ENCODE results near the gene HNRNPA2B1.
A peak's percentile ranks its signal among the peaks of the same experiment; 100 is the strongest.

The HNRNPA2B1 gene

GRCh38 chr7:26200038-26200443 is 505 bp downstream of the HNRNPA2B1 start:
- peaks cover 9% of the 10 kb centered on the region; the same call in 1 of the 2 replicates for H3K4me1 ChIP-seq
- no peaks in the 10 kb centered on the region for H3K27me3 ChIP-seq
- peak; percentile 72 for DNase-seq
- TF ChIP-seq, protein P1, sequence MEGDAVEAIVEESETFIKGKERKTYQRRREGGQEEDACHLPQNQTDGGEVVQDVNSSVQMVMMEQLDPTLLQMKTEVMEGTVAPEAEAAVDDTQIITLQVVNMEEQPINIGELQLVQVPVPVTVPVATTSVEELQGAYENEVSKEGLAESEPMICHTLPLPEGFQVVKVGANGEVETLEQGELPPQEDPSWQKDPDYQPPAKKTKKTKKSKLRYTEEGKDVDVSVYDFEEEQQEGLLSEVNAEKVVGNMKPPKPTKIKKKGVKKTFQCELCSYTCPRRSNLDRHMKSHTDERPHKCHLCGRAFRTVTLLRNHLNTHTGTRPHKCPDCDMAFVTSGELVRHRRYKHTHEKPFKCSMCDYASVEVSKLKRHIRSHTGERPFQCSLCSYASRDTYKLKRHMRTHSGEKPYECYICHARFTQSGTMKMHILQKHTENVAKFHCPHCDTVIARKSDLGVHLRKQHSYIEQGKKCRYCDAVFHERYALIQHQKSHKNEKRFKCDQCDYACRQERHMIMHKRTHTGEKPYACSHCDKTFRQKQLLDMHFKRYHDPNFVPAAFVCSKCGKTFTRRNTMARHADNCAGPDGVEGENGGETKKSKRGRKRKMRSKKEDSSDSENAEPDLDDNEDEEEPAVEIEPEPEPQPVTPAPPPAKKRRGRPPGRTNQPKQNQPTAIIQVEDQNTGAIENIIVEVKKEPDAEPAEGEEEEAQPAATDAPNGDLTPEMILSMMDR (IDR thresholded peaks at IDR 0.05; ENCODE audit: low read depth, low read length): no peak
- peaks cover 68% of the 10 kb centered on the region for H3K36me3 ChIP-seq
- H3K4me3 ChIP-seq (ENCODE audit: low read depth, low read length): peak overlapping the region; percentile 85
- no peaks in the 10 kb centered on the region for H3K9me3 ChIP-seq

GRCh38 chr7:26199301-26200037 is 1.1 kb downstream of the HNRNPA2B1 start:
- peak; percentile 63 for DNase-seq
- TF ChIP-seq, protein P1 (IDR thresholded peaks at IDR 0.05; ENCODE audit: low read depth, low read length): no peak
- Histone ChIP-seq H3K36me3 (peaks cover 68% of the 10 kb centered on the region), H3K4me3 (ENCODE audit: low read depth, low read length) (peak overlapping the region; percentile 85), H3K9me3 (no peaks in the 10 kb centered on the region), H3K27me3 (no peaks in the 10 kb centered on the region), H3K4me1 (peaks cover 9% of the 10 kb centered on the region; the same call in 1 of the 2 replicates)

DNA sequence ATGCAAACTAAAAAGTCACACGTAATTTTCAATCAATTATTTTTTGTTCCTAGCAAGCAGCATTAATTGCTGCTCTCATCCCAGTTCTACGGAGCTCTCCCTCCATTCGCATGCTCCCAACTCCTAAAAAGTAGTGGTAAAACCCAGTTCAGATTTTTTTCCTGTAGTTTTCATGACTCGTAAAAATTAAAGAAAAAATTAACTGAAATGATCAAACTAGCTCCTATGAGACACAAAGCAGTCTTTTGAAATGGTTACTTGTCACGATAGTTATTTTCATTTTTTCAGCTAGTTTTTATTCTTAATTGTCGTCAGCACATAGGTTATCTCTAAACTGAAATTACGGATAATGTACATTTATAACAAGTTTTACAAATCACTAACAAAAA is 1.8 kb downstream of the HNRNPA2B1 start:
- H3K4me3 ChIP-seq (ENCODE audit: low read depth, low read length): peak overlapping the region; percentile 85
- H3K27me3 ChIP-seq: no peaks in the 10 kb centered on the region
- TF ChIP-seq, protein P1 (IDR thresholded peaks at IDR 0.05; ENCODE audit: low read depth, low read length): no peak
- no peak for DNase-seq
- no peaks in the 10 kb centered on the region for H3K9me3 ChIP-seq
- peaks cover 15% of the 10 kb centered on the region for H3K4me1 ChIP-seq
- peaks cover 71% of the 10 kb centered on the region for H3K36me3 ChIP-seq

DNA sequence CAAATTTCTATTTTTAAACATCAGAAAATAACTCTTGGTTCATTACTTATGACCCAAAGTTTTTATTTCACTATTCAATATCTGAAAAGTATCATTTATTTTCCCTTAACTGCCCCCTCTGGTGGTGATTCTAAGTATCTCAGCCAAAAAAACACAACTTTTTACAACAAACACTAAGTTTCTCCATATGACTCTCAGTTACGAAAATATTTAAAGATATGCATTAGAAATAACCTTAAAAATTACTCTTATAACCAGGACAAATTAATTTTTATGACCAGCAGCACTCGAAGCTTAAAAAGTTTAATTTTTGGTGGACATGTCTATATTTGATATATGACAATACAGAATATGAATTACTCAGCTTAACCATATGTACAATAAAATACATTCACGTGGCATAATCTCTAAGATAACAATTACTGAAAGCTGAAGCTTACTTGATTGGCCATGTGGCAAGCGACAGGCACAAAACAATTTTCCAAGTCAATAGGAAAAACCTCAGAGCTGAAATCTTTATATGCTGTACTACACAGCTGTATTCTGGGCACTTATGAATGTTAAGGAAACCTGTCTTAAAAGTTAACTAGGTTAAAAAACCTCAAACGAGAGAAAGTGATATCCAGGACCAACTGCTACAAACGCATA is 2.3 kb downstream of the HNRNPA2B1 start:
- H3K4me1 ChIP-seq: peaks cover 20% of the 10 kb centered on the region
- TF ChIP-seq, protein P1 (IDR thresholded peaks at IDR 0.05; ENCODE audit: low read depth, low read length): peak; percentile 58
- H3K4me3 ChIP-seq (ENCODE audit: low read depth, low read length): peak overlapping the region; percentile 85
- peaks cover 76% of the 10 kb centered on the region for H3K36me3 ChIP-seq
- no peaks in the 10 kb centered on the region for H3K27me3 ChIP-seq
- DNase-seq: no peak
- H3K9me3 ChIP-seq: no peaks in the 10 kb centered on the region

GRCh38 chr7:26197153-26198115 is 3.1 kb downstream of the HNRNPA2B1 start:
- H3K4me1 ChIP-seq: peaks cover 21% of the 10 kb centered on the region

More at GRCh38 chr7:26197153-26198115, 3.1 kb downstream of the HNRNPA2B1 start:
- TF ChIP-seq, protein P1 (IDR thresholded peaks at IDR 0.05; ENCODE audit: low read depth, low read length): no peak
- H3K27me3 ChIP-seq: no peaks in the 10 kb centered on the region
- H3K9me3 ChIP-seq: no peaks in the 10 kb centered on the region
- H3K4me3 ChIP-seq (ENCODE audit: low read depth, low read length): peak overlapping the region; percentile 85
- H3K36me3 ChIP-seq: peaks cover 77% of the 10 kb centered on the region
- no peak for DNase-seq

Data from BE2C (cell line).